ENCODE measurements around the gene TSPYL4. TPM values are rescaled to one million over a fixed set of nuclear protein-coding genes. Genes with fewer than 3 reads are reported as not detected.

TSPYL4 gene
- total RNA-seq, 1 donor from 2014 or later = 32.2 TPM

GRCh38 chr6:116200619-116201249, 53.1 kb downstream of the TSPYL4 start:
- DNase-seq (ENCODE audit: low spot score) = no peak
- H2AFZ ChIP-seq (replicated peaks) = no peak overlapping the region
- TF ChIP-seq CTCF (IDR thresholded peaks at IDR 0.05) = no peak
- no peak for TF ChIP-seq EZH2 (IDR thresholded peaks at IDR 0.05)
- TF ChIP-seq EZH2phosphoT487 (IDR thresholded peaks at IDR 0.05) = no peak
- H3K79me2 ChIP-seq (ENCODE audit: low read depth) = no peaks in the 10 kb centered on the region
- Mint-ChIP-seq H3K27me3 (ENCODE audit: insufficient read depth, low read depth) (no peaks in the 10 kb centered on the region), H3K27ac (no peak overlapping the region), H3K9me3 (no peaks in the 10 kb centered on the region), H3K4me1 (peaks cover 3% of the 10 kb centered on the region), H3K4me3 (no peak overlapping the region), H3K36me3 (no peaks in the 10 kb centered on the region)
- H4K20me1 ChIP-seq (ENCODE audit: low read depth) = no peaks in the 10 kb centered on the region
- no peaks in the 10 kb centered on the region for H3K9me3 ChIP-seq (ENCODE audit: low read depth)
- H3F3A ChIP-seq (ENCODE audit: low read depth) = no peaks in the 10 kb centered on the region
- no peaks in the 10 kb centered on the region for H3K36me3 ChIP-seq
- no peaks in the 10 kb centered on the region for H3K4me1 ChIP-seq
- no peak overlapping the region for H3K9ac ChIP-seq
- no peak overlapping the region for H3K27ac ChIP-seq
- no peaks in the 10 kb centered on the region for H3K27me3 ChIP-seq
- H3K4me2 ChIP-seq = no peak overlapping the region
- H3K4me3 ChIP-seq = no peak overlapping the region

Other genes with a start within 250 kb of the TSPYL4 start
- gene FRK, start 193.2 kb downstream of the TSPYL4 start, total RNA-seq (ENCODE audit: low replicate concordance) = 0.11 and 0.15 TPM in 2 replicates
- 19.3 and 21.6 TPM in 2 replicates for gene NT5DC1, start 153.2 kb downstream of the TSPYL4 start, total RNA-seq (ENCODE audit: low replicate concordance)
- not detected in 2 replicates for gene COL10A1, start 127.9 kb downstream of the TSPYL4 start, total RNA-seq (ENCODE audit: low replicate concordance)
- 63.0 and 64.9 TPM in 2 replicates for gene TSPYL1, start 25.9 kb upstream of the TSPYL4 start, total RNA-seq (ENCODE audit: low replicate concordance)
- gene DSE, start 116.9 kb upstream of the TSPYL4 start, total RNA-seq (ENCODE audit: low replicate concordance) = 30.0 and 43.7 TPM in 2 replicates
- gene CALHM6, start 207.3 kb upstream of the TSPYL4 start, total RNA-seq (ENCODE audit: low replicate concordance) = 1.3 TPM in 1 of 2 replicates, not detected in the other

Measured in neural progenitor cell (in vitro differentiated cells).